Neural progenitor cell (in vitro differentiated cells): ENCODE data around the gene MX2.

Experiments used
- CTCF ChIP-seq: fragments of 200-600 bp; sonication (generic); IDR thresholded peaks from 2 replicates; pipeline ENCODE4 v1.5.1; 2017; ENCODE audit warnings: antibody characterized with exemption, mild to moderate bottlenecking
- EZH2 ChIP-seq: fragments of 200-600 bp; sonication (generic); IDR thresholded peaks from 2 replicates; pipeline ENCODE4 v1.6.1; 2017; ENCODE audit warnings: antibody characterized with exemption, mild to moderate bottlenecking, moderate library complexity
- EZH2phosphoT487 ChIP-seq: fragments of 200-600 bp; sonication (generic); IDR thresholded peaks from 2 replicates; pipeline ENCODE4 v1.6.1; 2017; ENCODE audit warnings: antibody characterized with exemption

GRCh38 chr21:41367301-41367944 is 5.6 kb downstream of the MX2 start:
- no peak for TF ChIP-seq CTCF
- TF ChIP-seq EZH2: no peak
- no peak for TF ChIP-seq EZH2phosphoT487
